Mesodermal cell (in vitro differentiated cells): Measurements from ENCODE around the gene SERF1B. TPM values are rescaled to one million over a fixed set of nuclear protein-coding genes. Genes with fewer than 3 reads are reported as not detected.
"Not testable (repeated sequence)": the region's sequence is repeated elsewhere in the genome, so short reads cannot be mapped to it uniquely, and the experiment has no call there.

Source experiments
- H3K27ac ChIP-seq: 2 replicates; pipeline ENCODE4 v1.7.0; 2013; ENCODE audit warnings: mild to moderate bottlenecking, low read depth, low read length, moderate library complexity; ENCODE audit not compliant: severe bottlenecking
- H3K36me3 ChIP-seq: 2 replicates; pipeline ENCODE4 v1.7.1; 2013; ENCODE audit warnings: mild to moderate bottlenecking, low read length, moderate library complexity; ENCODE audit not compliant: control insufficient read depth, insufficient read depth
- H3K4me1 ChIP-seq: one replicate; pipeline ENCODE4 v1.7.1; 2013; ENCODE audit warnings: mild to moderate bottlenecking, low read length; ENCODE audit not compliant: insufficient read depth, control insufficient read depth, poor library complexity, severe bottlenecking
- H3K4me3 ChIP-seq: 2 replicates; pipeline ENCODE4 v1.7.0; 2013; ENCODE audit warnings: low read length, control low read depth, mild to moderate bottlenecking; ENCODE audit not compliant: insufficient read depth, poor library complexity, severe bottlenecking; ENCODE audit errors: extremely low read depth
- H3K9me3 ChIP-seq: 2 replicates; pipeline ENCODE4 v1.7.1; 2013; ENCODE audit warnings: mild to moderate bottlenecking, low read length, moderate library complexity; ENCODE audit not compliant: control insufficient read depth
- WGBS, 2 experiments: methylation state at CpG; one replicate each; pipeline ENCODE4 v1.1.5; 2013; ENCODE audit warnings: missing lambda C conversion rate in 2 of 2; ENCODE audit not compliant: insufficient coverage in 2 of 2; 5-methylcytosine and 5-hydroxymethylcytosine counted together
- polyA plus RNA-seq, 2 experiments: library from polyadenylated mRNA; stranded (reverse); fragments of 50-300 nt; gene quantifications; one replicate each; pipeline ENCODE4 v1.2.3, GENCODE V29; 2013

The SERF1B gene
- 68.6 TPM for polyA plus RNA-seq (2013, experiment 1 of 2)
- polyA plus RNA-seq (2013, experiment 2 of 2), result 71.2 TPM

DNA sequence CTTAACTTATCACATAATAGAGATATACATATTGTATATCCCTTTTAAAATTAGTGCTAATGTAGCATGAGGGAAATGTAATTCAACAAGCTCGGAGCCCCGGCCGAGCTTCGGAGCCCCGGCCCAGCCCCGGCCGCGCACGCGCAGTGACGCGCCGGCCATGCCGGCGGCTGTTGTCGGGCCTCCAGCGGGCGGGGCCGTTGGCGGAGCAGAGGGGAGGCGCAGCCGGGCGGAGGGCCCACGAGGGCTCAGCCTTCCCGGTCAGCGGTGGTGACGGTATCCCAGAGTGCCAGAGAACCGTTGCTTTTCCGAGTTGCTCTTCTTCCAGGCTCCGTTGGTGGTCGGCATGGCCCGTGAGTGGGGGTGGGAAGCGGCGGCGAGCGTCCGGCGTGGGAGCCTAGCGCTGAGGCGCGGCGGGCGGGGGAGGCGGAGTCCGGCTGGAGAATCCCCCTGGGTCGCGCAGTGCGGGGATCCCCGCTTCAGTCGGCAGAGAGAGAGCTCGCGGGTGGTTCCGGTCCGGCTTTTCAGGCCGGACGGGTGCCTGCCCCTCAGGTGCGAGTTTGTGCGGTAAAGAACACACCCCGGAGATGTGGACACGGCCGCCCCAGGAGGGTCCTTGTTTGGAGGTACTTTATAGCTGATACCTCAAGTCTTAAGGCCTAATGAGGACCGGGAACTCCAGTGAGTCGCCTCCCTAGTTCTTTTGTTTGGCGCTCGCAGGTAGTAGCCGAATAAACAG is at the start of gene SERF1B:
SERF1B (plus strand) TSS at position 146 of the 739 bp plus-strand sequence; CDS start at position 347, 201 bp downstream.
- no CpG with 5 or more reads among the region's 66 CpGs for WGBS, 2 experiments
- not testable (repeated sequence) for H3K27ac ChIP-seq, H3K9me3 ChIP-seq, H3K4me1 ChIP-seq, H3K36me3 ChIP-seq, H3K4me3 ChIP-seq

DNA sequence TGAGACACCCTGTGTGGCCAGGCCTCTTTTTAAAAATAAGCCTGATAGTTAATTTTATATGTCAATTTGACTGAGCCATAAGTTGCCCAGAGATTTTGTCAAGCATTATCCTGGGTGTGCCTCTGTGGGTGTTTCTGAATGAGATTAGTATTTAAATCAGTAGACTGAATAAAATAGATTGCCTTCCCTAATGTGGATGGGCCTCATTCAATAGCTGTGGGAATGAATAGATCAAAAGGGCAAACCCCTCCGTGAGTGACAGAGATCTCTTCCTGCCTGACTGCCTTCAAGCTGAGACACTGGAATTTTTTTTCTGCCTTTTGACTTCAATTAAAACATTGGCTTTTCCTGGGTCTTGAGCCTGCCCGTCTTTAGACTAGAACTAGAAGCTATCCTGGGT is 33.3 kb upstream of the SERF1B start:
- not testable (repeated sequence) for H3K9me3 ChIP-seq, H3K27ac ChIP-seq, H3K4me3 ChIP-seq, H3K36me3 ChIP-seq, H3K4me1 ChIP-seq
- no CpG with 5 or more reads among the region's 2 CpGs for WGBS, 2 experiments

DNA sequence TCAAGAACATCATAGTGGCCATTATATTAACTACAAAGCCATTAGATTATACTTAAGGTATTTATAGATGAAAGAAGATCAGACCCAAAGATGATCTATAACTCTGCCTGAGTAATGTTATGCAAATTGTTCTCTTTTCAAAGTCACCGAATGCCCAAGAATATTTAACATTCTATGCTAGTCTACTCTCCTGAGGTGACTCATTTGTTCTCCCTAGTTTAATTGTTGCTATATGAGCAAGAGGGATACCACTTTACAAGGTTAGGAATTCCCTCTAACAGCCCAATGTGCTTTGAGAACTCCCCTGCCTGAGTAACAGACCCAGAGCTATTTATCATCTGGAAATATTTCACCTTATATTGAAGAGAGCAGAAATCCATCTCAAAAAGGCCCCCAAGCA is 29.5 kb upstream of the SERF1B start:
- H3K4me1 ChIP-seq, H3K27ac ChIP-seq, H3K4me3 ChIP-seq, H3K36me3 ChIP-seq, H3K9me3 ChIP-seq: not testable (repeated sequence)
- no CpG with 5 or more reads among the region's 1 CpG for WGBS, 2 experiments

DNA sequence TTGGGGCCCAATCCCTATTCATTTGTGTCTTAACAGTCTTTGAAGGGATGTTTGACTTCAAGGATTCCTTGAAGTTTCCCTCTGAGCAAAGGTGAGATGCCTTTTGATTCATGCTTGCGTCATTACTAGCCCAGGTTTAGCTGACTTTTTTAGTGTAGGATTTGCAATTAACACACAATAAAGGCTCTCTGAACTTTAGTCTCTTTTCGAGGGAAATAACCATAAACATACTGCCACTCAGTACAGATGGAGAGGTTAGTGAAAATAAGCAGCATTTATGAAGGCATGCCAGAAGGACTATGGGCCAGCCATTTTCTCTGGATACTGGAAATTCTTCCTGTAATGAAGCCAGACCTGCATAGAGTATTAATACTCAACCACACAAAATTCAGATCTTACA is 4.4 kb upstream of the SERF1B start:
- not testable (repeated sequence) for H3K9me3 ChIP-seq, H3K27ac ChIP-seq
- no CpG with 5 or more reads among the region's 2 CpGs for WGBS, 2 experiments

DNA sequence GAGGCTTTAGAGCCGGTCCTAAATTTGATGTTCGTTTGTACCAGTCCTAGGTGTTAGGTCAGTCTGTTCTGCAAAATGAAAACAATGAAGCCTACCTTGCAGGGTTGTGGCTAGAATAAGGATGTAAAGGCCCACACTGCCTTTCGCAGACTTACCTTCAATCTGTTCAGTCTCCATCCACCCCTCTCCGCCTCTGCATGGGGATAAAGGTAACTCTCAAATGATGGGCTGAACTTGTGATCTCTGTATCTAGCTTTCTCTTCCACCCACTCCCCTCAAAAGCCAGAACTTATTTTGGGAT is 744 bp downstream of the SERF1B start:
- not testable (repeated sequence) for H3K9me3 ChIP-seq, H3K4me3 ChIP-seq, H3K4me1 ChIP-seq, H3K36me3 ChIP-seq, H3K27ac ChIP-seq
- WGBS, 2 experiments, result no CpG with 5 or more reads among the region's 4 CpGs

More for the DNA sequence above, 4.4 kb upstream of the SERF1B start:
- H3K36me3 ChIP-seq, H3K4me3 ChIP-seq, H3K4me1 ChIP-seq: not testable (repeated sequence)

DNA sequence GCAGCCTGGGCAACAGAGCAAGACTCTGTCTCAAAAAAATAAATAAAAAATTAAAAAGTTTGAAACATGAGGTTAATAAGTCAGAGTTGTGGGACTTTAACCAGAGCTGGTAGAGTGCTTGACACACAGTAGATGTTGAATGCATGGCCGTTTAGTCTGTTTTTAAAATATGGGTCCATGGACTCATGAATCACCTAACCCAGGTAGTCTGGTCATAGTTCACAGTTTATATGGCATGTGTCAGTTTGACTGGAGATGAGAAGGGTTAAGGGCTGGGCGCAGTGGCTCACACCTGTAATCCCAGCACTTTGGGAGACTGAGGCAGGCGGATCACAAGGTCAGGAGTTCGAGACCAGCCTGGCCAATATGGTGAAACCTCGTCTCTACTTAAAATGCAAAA is 6.2 kb downstream of the SERF1B start:
- WGBS, 2 experiments, result no CpG with 5 or more reads among the region's 5 CpGs
- not testable (repeated sequence) for H3K4me3 ChIP-seq, H3K4me1 ChIP-seq, H3K27ac ChIP-seq, H3K36me3 ChIP-seq, H3K9me3 ChIP-seq

DNA sequence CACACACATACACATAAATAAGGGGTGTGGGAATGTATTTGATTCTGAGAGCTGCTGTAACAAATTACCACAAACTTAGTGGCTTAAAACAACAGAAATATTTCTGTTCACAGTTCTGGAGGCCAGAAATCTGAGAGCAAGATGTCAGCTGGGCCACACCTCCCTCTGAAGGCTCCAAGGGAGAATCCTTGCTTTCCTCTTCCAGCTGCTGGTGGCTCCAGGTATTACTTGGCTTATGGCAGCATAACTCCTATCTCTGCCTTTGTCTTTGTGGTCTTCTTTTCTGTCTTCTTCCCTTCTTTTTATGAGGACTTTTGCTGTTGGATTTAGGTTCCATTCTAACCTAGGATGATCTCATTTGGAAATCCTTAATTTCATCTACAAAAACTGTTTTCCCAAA is 16.4 kb downstream of the SERF1B start:
- not testable (repeated sequence) for H3K9me3 ChIP-seq, H3K36me3 ChIP-seq, H3K27ac ChIP-seq, H3K4me1 ChIP-seq, H3K4me3 ChIP-seq

DNA sequence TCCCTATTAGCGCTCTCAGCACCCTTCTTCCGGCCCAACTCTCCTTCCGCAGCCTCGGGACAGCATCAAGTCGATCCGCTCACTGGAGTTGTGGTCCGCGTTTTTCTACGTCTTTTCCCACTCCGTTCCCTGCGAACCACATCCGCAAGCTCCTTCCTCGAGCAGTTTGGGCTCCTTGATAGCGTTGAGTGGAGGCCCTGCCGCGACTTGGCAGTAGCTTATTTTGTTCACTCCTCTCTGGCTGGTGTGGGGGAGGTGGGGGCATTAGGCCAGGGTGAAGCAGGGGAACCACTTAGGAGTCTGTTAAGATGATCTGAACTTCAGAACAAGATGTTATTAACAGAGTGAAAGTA is 24.7 kb downstream of the SERF1B start:
- WGBS, 2 experiments, result no CpG with 5 or more reads among the region's 16 CpGs
- H3K36me3 ChIP-seq, result not testable (repeated sequence)

DNA sequence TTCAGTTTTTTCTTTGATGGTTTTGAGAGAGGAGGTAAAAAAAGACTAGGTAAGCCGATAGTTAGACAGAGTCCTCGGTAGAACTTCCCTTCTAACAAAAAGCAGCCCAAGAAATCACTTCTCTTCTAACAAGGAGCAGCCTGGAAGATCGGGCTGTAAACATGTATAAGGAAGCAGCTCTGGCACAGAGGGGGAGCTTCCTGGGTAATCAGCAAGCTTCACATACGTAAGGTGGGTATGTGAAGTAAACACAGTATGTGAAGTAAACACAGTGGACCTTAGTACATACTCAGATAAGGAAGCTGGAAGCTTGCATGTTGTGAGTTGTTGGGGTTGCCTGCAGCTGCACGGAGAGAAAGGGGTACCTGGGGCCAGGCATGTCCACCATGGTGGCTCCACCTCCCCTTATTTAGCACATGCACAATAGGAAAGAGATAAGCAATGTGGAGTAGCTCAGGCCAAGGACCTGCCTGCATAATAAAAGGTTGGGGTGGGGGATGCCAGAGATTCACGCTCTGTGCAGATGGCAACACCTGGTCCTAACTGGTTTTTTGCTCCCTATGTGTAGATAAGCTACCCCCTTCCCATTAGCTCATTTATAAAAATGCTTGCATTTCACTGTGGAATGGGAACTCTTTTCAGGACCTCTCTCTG is 31.4 kb downstream of the SERF1B start:
- H3K27ac ChIP-seq, H3K36me3 ChIP-seq, H3K9me3 ChIP-seq, H3K4me1 ChIP-seq, H3K4me3 ChIP-seq: not testable (repeated sequence)
- WGBS, 2 experiments, result no CpG with 5 or more reads among the region's 6 CpGs

More for the DNA sequence above, 24.7 kb downstream of the SERF1B start:
- not testable (repeated sequence) for H3K9me3 ChIP-seq, H3K4me1 ChIP-seq, H3K4me3 ChIP-seq, H3K27ac ChIP-seq

DNA sequence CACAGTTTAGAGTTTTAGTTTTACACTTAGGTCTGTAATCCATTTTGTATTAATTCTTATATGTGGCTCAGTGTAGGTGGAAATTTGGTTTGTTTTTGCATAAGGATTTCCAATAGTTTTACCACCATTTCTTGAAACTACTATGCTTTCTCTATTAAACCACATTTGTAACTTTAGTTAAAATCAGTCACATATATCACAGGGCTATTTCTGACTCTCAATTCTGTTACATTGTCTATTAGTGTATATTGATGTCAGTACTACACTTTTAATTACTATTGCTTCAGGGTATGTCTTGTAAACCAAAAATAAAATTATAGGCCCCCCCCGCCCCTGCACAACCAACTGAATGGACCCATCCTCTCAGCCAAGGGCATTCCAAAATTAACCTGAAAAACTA is 32.1 kb downstream of the SERF1B start:
- not testable (repeated sequence) for H3K27ac ChIP-seq, H3K4me3 ChIP-seq, H3K36me3 ChIP-seq, H3K9me3 ChIP-seq, H3K4me1 ChIP-seq
- no CpG with 5 or more reads among the region's 1 CpG for WGBS, 2 experiments

DNA sequence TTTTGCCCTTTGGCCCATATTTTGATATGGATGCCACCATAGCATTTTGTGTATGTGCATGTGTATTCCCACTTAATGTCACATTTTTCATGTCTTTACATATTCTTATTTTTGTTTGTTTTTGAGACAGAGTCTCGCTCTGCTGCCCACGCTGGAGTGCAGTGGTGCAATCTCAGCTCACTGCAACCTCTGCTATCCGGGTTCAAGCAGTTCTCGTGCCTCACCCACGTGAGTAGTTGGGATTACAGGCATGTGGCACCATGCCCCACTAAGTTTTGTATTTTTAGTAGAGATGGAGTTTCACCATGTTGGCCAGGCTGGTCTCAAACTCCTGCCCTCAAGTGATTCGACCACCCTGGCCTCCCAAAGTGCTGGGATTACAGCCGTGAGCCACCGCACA is 52.6 kb downstream of the SERF1B start:
- H3K4me3 ChIP-seq, H3K4me1 ChIP-seq, H3K9me3 ChIP-seq, H3K36me3 ChIP-seq, H3K27ac ChIP-seq: not testable (repeated sequence)
- WGBS, 2 experiments, result 95 to 100% methylated on average over 3 to 4 of the region's 8 CpGs
